Osteocyte (in vitro differentiated cells): Measurements from ENCODE around the gene GPR142. TPM values are rescaled to one million over a fixed set of nuclear protein-coding genes. Genes with fewer than 3 reads are reported as not detected.

Source experiments
- DNase-seq: peaks from one replicate; pipeline ENCODE4 v3.0.0; 2021; ENCODE audit warnings: mixed read lengths; ENCODE audit not compliant: unreplicated experiment; ENCODE audit errors: extremely low spot score
- H3K27ac Mint-ChIP-seq: one replicate; pipeline ENCODE4 v1.8.0; 2021; ENCODE audit warnings: mild to moderate bottlenecking, mixed read lengths; ENCODE audit not compliant: unreplicated experiment
- H3K27me3 Mint-ChIP-seq: one replicate; pipeline ENCODE4 v1.8.0; 2021; ENCODE audit warnings: mixed read lengths; ENCODE audit not compliant: unreplicated experiment
- H3K36me3 Mint-ChIP-seq: one replicate; pipeline ENCODE4 v1.8.0; 2021; ENCODE audit warnings: mixed read lengths; ENCODE audit not compliant: unreplicated experiment
- H3K4me1 Mint-ChIP-seq: one replicate; pipeline ENCODE4 v1.8.0; 2021; ENCODE audit warnings: mixed read lengths; ENCODE audit not compliant: unreplicated experiment
- H3K4me3 Mint-ChIP-seq: one replicate; pipeline ENCODE4 v1.8.0; 2021; ENCODE audit warnings: mild to moderate bottlenecking, moderate library complexity, mixed read lengths; ENCODE audit not compliant: unreplicated experiment
- H3K9me3 Mint-ChIP-seq: one replicate; pipeline ENCODE4 v1.8.0; 2021; ENCODE audit warnings: mixed read lengths; ENCODE audit not compliant: unreplicated experiment
- CTCF ChIP-seq: fragments of 200-600 bp; sonication (generic); IDR thresholded peaks from 2 replicates; pipeline ENCODE4 v1.5.0; 2021; ENCODE audit warnings: antibody characterized with exemption, mild to moderate bottlenecking, moderate library complexity
- total RNA-seq: library from RNA; stranded (reverse); gene quantifications from 2 replicates; pipeline ENCODE4 v1.2.1, GENCODE V29; 2021

Gene GPR142
- total RNA-seq, 1 donor from 2014 or later = not detected

GRCh38 chr17:74407384-74407783 is 40.1 kb downstream of the GPR142 start:
- no peak for TF ChIP-seq CTCF
- H3K27ac Mint-ChIP-seq = no peak overlapping the region
- no peak overlapping the region for H3K4me3 Mint-ChIP-seq
- H3K27me3 Mint-ChIP-seq = peaks cover 10% of the 10 kb centered on the region
- H3K9me3 Mint-ChIP-seq = peaks cover 5% of the 10 kb centered on the region
- no peaks in the 10 kb centered on the region for H3K4me1 Mint-ChIP-seq
- no peaks in the 10 kb centered on the region for H3K36me3 Mint-ChIP-seq
- no peak for DNase-seq

- no peak for TF ChIP-seq CTCF
- Mint-ChIP-seq H3K4me3 (no peak overlapping the region), H3K27ac (no peak overlapping the region), H3K27me3 (peaks cover 10% of the 10 kb centered on the region), H3K36me3 (no peaks in the 10 kb centered on the region), H3K9me3 (peaks cover 5% of the 10 kb centered on the region), H3K4me1 (no peaks in the 10 kb centered on the region)
- DNase-seq = no peak
These were observed 41.0 kb downstream of the GPR142 start for GRCh38 chr17:74408262-74408661.

- DNase-seq = no peak
- no peak for TF ChIP-seq CTCF
- no peak overlapping the region for H3K4me3 Mint-ChIP-seq
- H3K27me3 Mint-ChIP-seq = peaks cover 10% of the 10 kb centered on the region
- no peaks in the 10 kb centered on the region for H3K4me1 Mint-ChIP-seq
- H3K9me3 Mint-ChIP-seq = peaks cover 5% of the 10 kb centered on the region
- H3K27ac Mint-ChIP-seq = no peak overlapping the region
- H3K36me3 Mint-ChIP-seq = no peaks in the 10 kb centered on the region
These were observed 41.5 kb downstream of the GPR142 start for GRCh38 chr17:74408815-74409214.

- no peak for TF ChIP-seq CTCF
- Mint-ChIP-seq H3K9me3 (peaks cover 5% of the 10 kb centered on the region), H3K36me3 (no peaks in the 10 kb centered on the region), H3K4me1 (no peaks in the 10 kb centered on the region), H3K27me3 (peaks cover 6% of the 10 kb centered on the region), H3K4me3 (no peak overlapping the region), H3K27ac (no peak overlapping the region)
- DNase-seq = no peak
These were observed 42.7 kb downstream of the GPR142 start for GRCh38 chr17:74410001-74410443.

- H3K27me3 Mint-ChIP-seq = no peaks in the 10 kb centered on the region
- no peak overlapping the region for H3K27ac Mint-ChIP-seq
- H3K36me3 Mint-ChIP-seq = no peaks in the 10 kb centered on the region
- TF ChIP-seq CTCF = no peak
- peaks cover 5% of the 10 kb centered on the region for H3K4me1 Mint-ChIP-seq
- DNase-seq = no peak
- H3K9me3 Mint-ChIP-seq = peaks cover 5% of the 10 kb centered on the region
- H3K4me3 Mint-ChIP-seq = no peak overlapping the region
These were observed 45.3 kb downstream of the GPR142 start for GRCh38 chr17:74412581-74412980.
